A673 (cell line): ENCODE data around the gene PXDN. TPM values are rescaled to one million over a fixed set of nuclear protein-coding genes. Genes with fewer than 3 reads are reported as not detected.

Source experiments
- BruUV-seq: library from RNA; stranded (reverse); fragments of 400-500 nt; replicated peaks from 2 replicates; lab custom pipeline; 2021; lab: Mats Ljungman, UMichigan
- CTCF ChIA-PET: fragments of 300-600 bp; sonication (Branson Sonifier 250); formaldehyde crosslinking; loops from one replicate; lab custom pipeline; 2022; ENCODE audit warnings: antibody characterized with exemption; lab: Charles Lee
- POLR2A ChIA-PET: fragments of 300-600 bp; sonication (Branson Sonifier 250); formaldehyde crosslinking; loops from one replicate; lab custom pipeline; 2022; ENCODE audit warnings: antibody characterized with exemption; ENCODE audit not compliant: low non-redundant PET; lab: Charles Lee
- DNase-seq: peaks from one replicate; pipeline ENCODE4 v3.0.0-alpha.2; 2015; ENCODE audit warnings: low spot score
- H3K27ac ChIP-seq: fragments of 200-600 bp; sonication (generic); 2 replicates; pipeline ENCODE4 v1.5.1; 2016; ENCODE audit warnings: mixed run types, low read depth, mild to moderate bottlenecking, mixed read lengths, antibody characterized with exemption, low read length; ENCODE audit not compliant: poor library complexity, severe bottlenecking
- H3K27me3 ChIP-seq: fragments of 200-600 bp; sonication (generic); replicated peaks from 2 replicates; pipeline ENCODE4 v1.6.1; 2017; ENCODE audit warnings: mixed run types, low read depth, mild to moderate bottlenecking, mixed read lengths, antibody characterized with exemption, low read length; ENCODE audit not compliant: insufficient read depth, poor library complexity
- H3K36me3 ChIP-seq: fragments of 200-600 bp; sonication (generic); 2 replicates; pipeline ENCODE4 v1.6.1; 2016; ENCODE audit warnings: mixed run types, mild to moderate bottlenecking, mixed read lengths, antibody characterized with exemption, low read length; ENCODE audit not compliant: insufficient read depth, poor library complexity, severe bottlenecking
- H3K4me1 ChIP-seq: fragments of 200-600 bp; sonication (generic); 2 replicates; pipeline ENCODE4 v1.6.1; 2017; ENCODE audit warnings: mixed run types, mild to moderate bottlenecking, mixed read lengths, antibody characterized with exemption, low read length; ENCODE audit not compliant: insufficient read depth, poor library complexity, severe bottlenecking
- H3K4me3 ChIP-seq: fragments of 200-600 bp; sonication (generic); 2 replicates; pipeline ENCODE4 v1.5.1; 2016; ENCODE audit warnings: low read depth, mixed run types, mild to moderate bottlenecking, mixed read lengths, low read length; ENCODE audit not compliant: poor library complexity, severe bottlenecking
- H3K9me3 ChIP-seq: fragments of 200-600 bp; sonication (generic); 2 replicates; pipeline ENCODE4 v1.6.1; 2016; ENCODE audit warnings: mixed run types, low read depth, mild to moderate bottlenecking, mixed read lengths, antibody characterized with exemption, low read length; ENCODE audit not compliant: poor library complexity, severe bottlenecking
- EZH2 ChIP-seq: fragments of 200-600 bp; sonication (generic); IDR thresholded peaks from 2 replicates; pipeline ENCODE4 v1.6.1; 2017; ENCODE audit warnings: borderline replicate concordance, low read depth, mild to moderate bottlenecking, mixed read lengths, antibody characterized with exemption, low read length; ENCODE audit not compliant: poor library complexity, severe bottlenecking
- intact Hi-C: fragments of 100-400 bp; cut with micrococcal nuclease; formaldehyde crosslinking; loops from one replicate; pipeline ENCODE4 v1.10.0; 2022; ENCODE audit not compliant: unreplicated experiment
- total RNA-seq: library from RNA; stranded (reverse); gene quantifications from 2 replicates; pipeline ENCODE4 v1.2.3, GENCODE V29; 2021
- TF ChIP-seq, protein P1 (sequence below): fragments of 300-800, 200-600 bp; sonication (generic); conservative IDR thresholded peaks from 2 replicates; pipeline ENCODE4 v1.5.1; 2017; ENCODE audit warnings: low read depth, mild to moderate bottlenecking, antibody characterized with exemption, low read length, moderate library complexity, mixed read lengths

The PXDN gene
- total RNA-seq, 1 experiment from 2014 or later, result 162 TPM

DNA sequence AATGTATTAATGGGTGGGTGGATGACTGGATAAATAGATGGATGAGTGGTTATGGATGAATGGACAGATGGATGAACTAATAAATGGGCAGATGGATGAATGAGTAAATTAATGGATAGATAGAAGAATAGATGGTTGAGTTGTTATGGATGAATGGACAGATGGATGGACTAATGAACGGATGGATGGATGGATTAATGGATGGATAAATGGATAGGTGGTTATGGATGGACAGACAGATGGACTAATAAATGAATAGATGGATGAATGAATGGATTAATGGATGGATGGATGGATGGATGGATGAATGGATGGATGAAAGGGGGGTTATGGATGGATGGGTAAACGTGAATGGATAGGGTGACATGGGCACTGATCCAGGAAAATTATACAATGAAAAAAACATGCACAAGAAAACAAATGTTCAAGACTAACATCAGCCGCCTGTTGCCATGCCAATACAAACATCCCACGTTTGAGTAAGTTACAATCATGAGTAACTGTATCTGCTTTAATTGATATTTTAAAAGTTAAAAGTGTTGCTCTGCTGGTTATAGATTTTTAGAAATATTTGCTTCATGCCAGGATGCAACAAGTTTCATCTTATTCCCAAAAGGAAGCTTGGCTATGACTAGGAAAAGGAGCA lies 20.8 kb downstream of the PXDN start:
- no peaks in the 10 kb centered on the region for H3K27me3 ChIP-seq
- TF ChIP-seq EZH2, result no peak
- TF ChIP-seq, protein P1, sequence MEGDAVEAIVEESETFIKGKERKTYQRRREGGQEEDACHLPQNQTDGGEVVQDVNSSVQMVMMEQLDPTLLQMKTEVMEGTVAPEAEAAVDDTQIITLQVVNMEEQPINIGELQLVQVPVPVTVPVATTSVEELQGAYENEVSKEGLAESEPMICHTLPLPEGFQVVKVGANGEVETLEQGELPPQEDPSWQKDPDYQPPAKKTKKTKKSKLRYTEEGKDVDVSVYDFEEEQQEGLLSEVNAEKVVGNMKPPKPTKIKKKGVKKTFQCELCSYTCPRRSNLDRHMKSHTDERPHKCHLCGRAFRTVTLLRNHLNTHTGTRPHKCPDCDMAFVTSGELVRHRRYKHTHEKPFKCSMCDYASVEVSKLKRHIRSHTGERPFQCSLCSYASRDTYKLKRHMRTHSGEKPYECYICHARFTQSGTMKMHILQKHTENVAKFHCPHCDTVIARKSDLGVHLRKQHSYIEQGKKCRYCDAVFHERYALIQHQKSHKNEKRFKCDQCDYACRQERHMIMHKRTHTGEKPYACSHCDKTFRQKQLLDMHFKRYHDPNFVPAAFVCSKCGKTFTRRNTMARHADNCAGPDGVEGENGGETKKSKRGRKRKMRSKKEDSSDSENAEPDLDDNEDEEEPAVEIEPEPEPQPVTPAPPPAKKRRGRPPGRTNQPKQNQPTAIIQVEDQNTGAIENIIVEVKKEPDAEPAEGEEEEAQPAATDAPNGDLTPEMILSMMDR, result no peak
- intact Hi-C loops, result no loop called here
- ChIA-PET POLR2A (no interaction called here), CTCF (no interaction called here)
- H3K4me3 ChIP-seq, result no peak overlapping the region
- no peak for DNase-seq
- no peak overlapping the region for H3K27ac ChIP-seq
- no peaks in the 10 kb centered on the region for H3K36me3 ChIP-seq
- H3K9me3 ChIP-seq, result no peaks in the 10 kb centered on the region
- H3K4me1 ChIP-seq, result peaks cover 33% of the 10 kb centered on the region
- BruUV-seq, result no TSS peak

DNA sequence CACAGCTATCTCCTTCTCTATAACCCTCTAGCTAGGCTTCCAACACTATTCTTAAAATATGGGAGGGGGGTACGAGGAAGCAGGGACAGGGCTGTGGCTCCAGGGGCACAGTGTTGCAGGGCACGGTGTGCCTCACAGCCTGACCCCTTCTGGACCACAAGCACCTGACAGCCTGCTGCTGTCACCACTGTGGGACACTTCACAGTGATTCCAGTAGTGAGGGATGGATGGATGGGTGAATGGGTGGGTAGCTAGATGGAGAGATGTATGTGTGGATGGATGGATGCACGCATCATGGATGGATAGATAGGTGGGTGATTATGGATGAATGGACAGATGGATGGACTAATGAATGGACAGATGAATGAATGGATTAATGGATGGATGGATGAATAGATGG lies 21.6 kb downstream of the PXDN start:
- Histone ChIP-seq H3K27ac (peak overlapping the region; percentile 70), H3K27me3 (no peaks in the 10 kb centered on the region), H3K4me1 (peaks cover 26% of the 10 kb centered on the region), H3K36me3 (no peaks in the 10 kb centered on the region), H3K9me3 (no peaks in the 10 kb centered on the region), H3K4me3 (no peak overlapping the region)
- intact Hi-C loops, result no loop called here
- CTCF ChIA-PET, result no interaction called here
- no peak for TF ChIP-seq EZH2
- TF ChIP-seq, protein P1, result no peak
- POLR2A ChIA-PET, result no interaction called here
- DNase-seq, result no peak
- no TSS peak for BruUV-seq

DNA sequence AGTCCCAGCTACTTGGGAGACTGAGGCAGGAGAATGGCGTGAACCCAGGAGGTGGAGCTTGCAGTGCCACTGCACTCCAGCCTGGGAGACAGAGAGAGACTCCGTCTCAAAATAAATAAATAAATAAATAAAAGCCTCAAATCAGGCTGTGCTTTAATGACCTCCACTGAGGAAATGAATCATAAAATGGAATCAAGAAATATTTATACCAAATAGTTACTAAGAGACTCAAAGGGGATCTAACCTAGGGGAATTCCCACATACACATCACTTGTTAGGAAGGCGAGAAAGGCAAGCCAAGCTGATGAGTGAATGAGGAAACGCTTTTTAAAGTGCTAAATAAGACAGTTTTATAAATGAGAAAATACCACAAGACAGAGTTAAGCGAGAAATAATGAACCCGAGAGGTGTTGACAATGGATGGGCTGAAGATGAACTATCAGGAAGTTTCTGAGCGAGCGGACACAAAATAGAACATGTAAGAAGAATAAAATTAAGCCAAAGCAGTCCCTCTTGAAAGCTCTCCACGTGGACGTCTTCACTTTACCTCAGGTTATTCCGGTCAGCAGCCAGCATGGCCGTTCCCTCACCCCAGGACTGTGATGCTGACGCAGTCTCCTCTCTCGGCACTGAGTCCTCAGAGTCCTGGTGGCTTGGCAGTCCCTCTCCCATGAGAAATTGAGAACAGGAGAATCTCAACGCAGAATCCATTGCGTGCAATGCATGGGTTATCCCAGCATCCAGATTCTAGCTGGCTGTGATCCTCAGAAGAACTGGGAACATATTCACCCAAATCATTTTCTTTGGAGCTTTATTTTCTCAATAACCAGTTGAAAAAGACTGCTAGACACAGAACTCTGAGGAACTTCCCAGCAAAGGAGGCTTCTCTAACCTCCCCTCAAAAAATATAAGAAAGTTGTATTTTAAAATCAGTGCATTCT lies 22.3 kb downstream of the PXDN start:
- H3K27me3 ChIP-seq, result no peaks in the 10 kb centered on the region
- H3K36me3 ChIP-seq, result no peaks in the 10 kb centered on the region
- TF ChIP-seq EZH2, result no peak
- TF ChIP-seq, protein P1, result no peak
- ChIA-PET CTCF (no interaction called here), POLR2A (no interaction called here)
- intact Hi-C loops, result no loop called here
- H3K4me3 ChIP-seq, result no peak overlapping the region
- peaks cover 19% of the 10 kb centered on the region for H3K4me1 ChIP-seq
- H3K27ac ChIP-seq, result peak overlapping the region; percentile 70
- H3K9me3 ChIP-seq, result no peaks in the 10 kb centered on the region
- peak; percentile 58 for DNase-seq
- no TSS peak for BruUV-seq
